Fibroblast of the aortic adventitia (primary cell): ENCODE data around the gene SESN3. TPM values are rescaled to one million over a fixed set of nuclear protein-coding genes. Genes with fewer than 3 reads are reported as not detected.
A peak's percentile ranks its signal among the peaks of the same experiment; 100 is the strongest.
"Not testable (repeated sequence)": the region's sequence is repeated elsewhere in the genome, so short reads cannot be mapped to it uniquely, and the experiment has no call there.

Experiments used
- DNase-seq: peaks from one replicate; pipeline ENCODE4 v3.0.0-alpha.2; 2010; ENCODE audit warnings: low read depth
- H3K4me3 ChIP-seq: 2 replicates; pipeline ENCODE4 v1.5.1; 2011; ENCODE audit warnings: low read depth, mild to moderate bottlenecking, control low read depth, low read length, moderate library complexity
- total RNA-seq: library from RNA; depleted of rRNA; stranded (reverse); fragments of >200 nt; gene quantifications from 2 replicates; pipeline ENCODE4 v1.2.3, GENCODE V29; 2012; ENCODE audit warnings: low replicate concordance
- TF ChIP-seq, protein P1 (sequence below): IDR thresholded peaks from 2 replicates; pipeline ENCODE4 v1.5.1; 2011; ENCODE audit warnings: mild to moderate bottlenecking, low read length, control low read depth, inconsistent platforms; ENCODE audit not compliant: insufficient read depth

SESN3 gene
- total RNA-seq, 1 donor = 74.2 TPM

DNA sequence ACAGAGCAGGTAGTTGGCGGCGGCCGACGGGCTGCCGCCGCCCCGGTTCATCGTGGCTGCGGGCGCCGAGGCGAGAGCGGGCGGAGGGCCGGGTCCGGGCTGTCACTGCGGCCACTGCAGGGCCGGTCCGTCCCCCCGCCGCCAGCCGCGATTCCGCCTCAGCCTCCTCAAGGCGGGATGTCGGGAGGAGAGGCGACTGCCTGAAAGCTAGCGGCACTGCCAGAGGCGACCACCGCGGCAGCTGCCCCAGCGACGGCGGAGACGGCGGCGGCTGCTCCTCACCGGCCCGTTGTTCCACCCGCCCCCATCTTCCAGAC lies 234 bp downstream of the SESN3 start:
- DNase-seq = no peak
- TF ChIP-seq, protein P1, sequence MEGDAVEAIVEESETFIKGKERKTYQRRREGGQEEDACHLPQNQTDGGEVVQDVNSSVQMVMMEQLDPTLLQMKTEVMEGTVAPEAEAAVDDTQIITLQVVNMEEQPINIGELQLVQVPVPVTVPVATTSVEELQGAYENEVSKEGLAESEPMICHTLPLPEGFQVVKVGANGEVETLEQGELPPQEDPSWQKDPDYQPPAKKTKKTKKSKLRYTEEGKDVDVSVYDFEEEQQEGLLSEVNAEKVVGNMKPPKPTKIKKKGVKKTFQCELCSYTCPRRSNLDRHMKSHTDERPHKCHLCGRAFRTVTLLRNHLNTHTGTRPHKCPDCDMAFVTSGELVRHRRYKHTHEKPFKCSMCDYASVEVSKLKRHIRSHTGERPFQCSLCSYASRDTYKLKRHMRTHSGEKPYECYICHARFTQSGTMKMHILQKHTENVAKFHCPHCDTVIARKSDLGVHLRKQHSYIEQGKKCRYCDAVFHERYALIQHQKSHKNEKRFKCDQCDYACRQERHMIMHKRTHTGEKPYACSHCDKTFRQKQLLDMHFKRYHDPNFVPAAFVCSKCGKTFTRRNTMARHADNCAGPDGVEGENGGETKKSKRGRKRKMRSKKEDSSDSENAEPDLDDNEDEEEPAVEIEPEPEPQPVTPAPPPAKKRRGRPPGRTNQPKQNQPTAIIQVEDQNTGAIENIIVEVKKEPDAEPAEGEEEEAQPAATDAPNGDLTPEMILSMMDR = no peak

DNA sequence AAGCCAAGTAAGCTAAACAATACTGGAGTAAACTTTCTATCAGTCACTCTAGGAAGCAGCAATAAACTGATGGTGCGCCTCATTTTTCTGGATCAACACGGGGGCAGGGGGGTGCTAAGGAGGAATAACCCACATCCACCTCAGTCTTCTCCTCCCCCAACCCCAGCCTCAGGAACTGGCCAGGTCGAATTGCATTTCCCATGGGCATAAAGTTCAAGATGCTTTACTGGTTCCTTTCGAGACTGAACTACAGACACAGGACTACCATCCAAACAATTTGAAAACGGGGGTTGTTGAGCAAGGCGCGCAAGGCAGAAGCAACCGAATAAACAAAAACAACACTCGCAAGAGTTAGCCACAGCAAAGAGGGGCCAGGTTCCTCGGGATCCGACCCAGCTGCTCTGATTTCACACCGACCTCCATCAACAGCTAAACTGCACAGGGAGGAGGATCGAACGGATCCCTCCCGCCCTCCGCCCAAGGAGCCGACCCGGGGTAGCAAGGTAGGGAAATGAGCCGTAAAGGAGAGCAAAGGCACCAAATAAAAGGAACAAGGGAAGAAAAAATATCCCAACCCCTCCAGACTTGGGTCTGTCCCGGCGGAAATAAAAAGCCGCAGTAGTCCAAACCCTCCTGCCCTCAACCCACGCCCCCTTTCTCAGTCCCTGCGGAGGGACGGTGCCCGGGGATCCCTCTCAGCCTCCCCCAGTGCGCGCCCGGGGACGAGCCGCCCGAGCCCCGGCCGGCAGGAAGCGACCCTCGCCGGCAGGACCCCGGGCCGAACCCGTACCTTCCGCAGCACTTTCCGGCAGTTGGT lies 801 bp downstream of the SESN3 start:
- peak; percentile 35 for DNase-seq
- TF ChIP-seq, protein P1 = no peak
- peak overlapping the region; percentile 86 for H3K4me3 ChIP-seq

More for the DNA sequence above, 234 bp downstream of the SESN3 start:
- peak overlapping the region; percentile 86 for H3K4me3 ChIP-seq

DNA sequence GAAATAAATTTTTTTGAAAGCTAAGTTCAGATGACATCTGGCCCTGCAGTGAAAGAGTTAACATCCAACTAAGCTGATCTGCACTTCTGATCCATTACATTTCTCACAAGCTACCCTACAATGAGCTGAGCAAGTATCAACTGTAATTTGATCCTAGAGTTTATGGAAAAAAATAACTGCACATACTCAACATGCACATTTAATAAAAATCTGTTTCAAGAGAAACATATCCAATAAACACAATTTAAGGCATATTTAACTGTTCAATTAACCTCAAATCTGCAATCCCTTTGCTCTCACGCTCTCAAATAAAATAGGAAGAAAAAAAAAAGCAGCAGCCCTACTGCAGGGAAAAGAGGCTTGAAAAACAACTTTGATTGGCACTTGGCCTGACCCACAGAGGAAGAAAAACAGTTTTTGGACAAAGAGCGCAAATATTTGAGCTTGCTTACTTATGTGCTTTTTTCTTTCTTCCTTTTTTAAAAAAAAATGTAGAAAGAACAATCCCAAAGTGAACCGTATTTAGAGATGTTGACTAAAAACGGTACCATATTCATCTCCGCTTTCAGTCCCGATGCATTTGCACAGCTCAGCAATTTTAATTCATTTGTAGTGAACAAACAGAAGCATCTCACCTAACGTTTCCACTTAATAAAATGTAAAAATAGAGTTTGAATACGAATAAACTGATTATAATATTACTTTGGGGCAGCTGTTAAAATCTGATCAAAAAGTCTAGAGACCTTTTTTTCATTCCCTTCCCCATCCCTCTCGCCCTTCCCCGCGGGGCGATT lies 1.6 kb downstream of the SESN3 start:
- H3K4me3 ChIP-seq = peak overlapping the region; percentile 86
- peak; percentile 53 for DNase-seq
- TF ChIP-seq, protein P1 = no peak

DNA sequence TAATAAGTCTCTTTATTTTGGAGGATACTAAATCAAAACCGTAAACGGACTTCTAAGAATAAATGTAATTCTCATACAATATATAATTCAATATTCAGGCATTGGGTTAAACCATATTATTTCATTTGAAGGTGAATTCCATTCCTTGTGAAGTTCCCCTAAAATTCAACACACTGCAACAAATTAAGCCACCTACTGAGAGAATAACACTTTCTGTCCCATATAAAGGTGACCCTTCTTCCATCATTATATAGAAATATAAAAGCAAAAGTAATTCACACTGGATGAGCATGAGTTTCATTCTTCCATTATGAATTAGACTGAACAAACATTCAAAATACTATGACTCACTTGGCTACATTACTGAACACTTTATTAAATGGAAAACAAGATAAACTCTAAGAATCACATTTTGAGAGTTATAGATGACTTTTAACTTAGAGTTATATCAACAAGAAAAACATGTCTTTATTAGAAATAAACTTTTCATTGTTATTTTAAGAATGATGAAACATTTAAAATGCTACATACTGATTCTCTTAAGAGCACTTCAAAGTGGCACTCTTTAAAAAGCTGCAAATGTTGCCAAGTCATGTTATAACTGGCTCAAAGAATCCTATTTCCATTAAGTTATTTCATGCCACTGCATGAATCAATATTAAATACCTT lies 2.8 kb downstream of the SESN3 start:
- TF ChIP-seq, protein P1 = no peak
- peak overlapping the region; percentile 86 for H3K4me3 ChIP-seq
- peak; percentile 43 for DNase-seq

DNA sequence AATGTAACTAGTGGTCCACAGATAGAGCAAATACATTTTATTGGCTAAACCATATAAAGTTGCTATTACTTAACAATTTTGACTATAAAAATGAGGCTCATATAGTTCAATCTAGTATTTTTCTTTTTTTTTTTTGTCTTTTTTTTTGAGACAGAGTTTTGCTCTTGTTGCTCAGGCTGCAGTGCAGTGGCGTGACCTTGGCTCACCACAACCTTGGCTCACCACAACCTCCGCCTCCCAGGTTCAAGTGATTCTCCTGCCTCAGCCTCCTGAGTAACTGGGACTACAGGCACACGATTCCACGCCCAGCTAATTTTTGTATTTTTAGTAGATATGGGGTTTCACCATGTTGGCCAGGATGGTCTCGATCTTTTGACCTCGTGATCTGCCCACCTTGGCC lies 3.9 kb downstream of the SESN3 start:
- not testable (repeated sequence) for DNase-seq, H3K4me3 ChIP-seq

DNA sequence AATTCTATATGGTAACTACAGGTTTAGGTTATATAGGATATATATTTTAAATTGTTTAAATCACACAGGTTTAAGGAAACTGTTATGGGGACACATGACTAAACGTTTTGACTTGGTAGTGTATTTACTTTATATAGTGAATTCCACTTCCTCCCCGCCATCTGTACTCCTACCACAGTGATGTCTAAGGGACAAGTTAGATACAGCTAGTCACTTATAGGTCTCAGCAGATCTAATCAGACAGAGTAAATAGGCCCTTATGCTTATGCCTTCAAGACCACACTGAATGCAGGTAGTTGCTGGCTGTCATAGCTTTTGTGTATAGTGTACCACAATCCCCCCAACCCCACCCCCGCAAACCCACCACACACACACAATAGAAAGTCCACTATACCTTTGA lies 8.2 kb downstream of the SESN3 start:
- TF ChIP-seq, protein P1 = no peak
- H3K4me3 ChIP-seq = no peak overlapping the region
- no peak for DNase-seq

DNA sequence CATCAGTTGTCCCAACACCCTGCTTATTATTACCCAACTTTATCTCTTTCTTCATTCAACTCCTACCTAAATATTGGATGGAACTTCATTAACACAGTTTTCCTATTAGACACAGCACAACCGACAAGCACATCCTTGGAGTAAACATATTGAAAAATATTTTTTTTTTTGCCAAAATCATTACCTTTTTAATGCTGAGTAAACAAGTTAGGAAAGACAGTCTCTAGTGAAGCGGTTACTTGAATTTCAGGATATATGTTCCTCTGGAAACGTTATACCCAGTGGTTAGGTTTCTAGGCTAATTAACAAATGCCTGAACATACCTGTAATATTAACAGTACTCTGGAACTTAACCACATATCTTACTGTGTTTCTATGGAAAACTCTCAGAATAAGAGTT lies 11.4 kb downstream of the SESN3 start:
- TF ChIP-seq, protein P1 = no peak
- DNase-seq = no peak
- H3K4me3 ChIP-seq = no peak overlapping the region
